Measurements from ENCODE around the gene C1QTNF8. TPM values are rescaled to one million over a fixed set of nuclear protein-coding genes. Genes with fewer than 3 reads are reported as not detected.

Gene C1QTNF8
- total and polyA plus RNA-seq, 2 experiments from 2014 or later: 0.15 TPM; not detected in 1

GRCh38 chr16:1067629-1068028 is 28.4 kb downstream of the C1QTNF8 start:
- no peak for DNase-seq (ENCODE audit: low read depth in 1 of 2, low spot score in 1 of 2)
- H3K4me1 ChIP-seq (ENCODE audit: low read depth): no peaks in the 10 kb centered on the region
- H3K36me3 ChIP-seq: no peaks in the 10 kb centered on the region
- H3K9me3 ChIP-seq (ENCODE audit: low read depth): no peaks in the 10 kb centered on the region
- TF ChIP-seq, protein P1, sequence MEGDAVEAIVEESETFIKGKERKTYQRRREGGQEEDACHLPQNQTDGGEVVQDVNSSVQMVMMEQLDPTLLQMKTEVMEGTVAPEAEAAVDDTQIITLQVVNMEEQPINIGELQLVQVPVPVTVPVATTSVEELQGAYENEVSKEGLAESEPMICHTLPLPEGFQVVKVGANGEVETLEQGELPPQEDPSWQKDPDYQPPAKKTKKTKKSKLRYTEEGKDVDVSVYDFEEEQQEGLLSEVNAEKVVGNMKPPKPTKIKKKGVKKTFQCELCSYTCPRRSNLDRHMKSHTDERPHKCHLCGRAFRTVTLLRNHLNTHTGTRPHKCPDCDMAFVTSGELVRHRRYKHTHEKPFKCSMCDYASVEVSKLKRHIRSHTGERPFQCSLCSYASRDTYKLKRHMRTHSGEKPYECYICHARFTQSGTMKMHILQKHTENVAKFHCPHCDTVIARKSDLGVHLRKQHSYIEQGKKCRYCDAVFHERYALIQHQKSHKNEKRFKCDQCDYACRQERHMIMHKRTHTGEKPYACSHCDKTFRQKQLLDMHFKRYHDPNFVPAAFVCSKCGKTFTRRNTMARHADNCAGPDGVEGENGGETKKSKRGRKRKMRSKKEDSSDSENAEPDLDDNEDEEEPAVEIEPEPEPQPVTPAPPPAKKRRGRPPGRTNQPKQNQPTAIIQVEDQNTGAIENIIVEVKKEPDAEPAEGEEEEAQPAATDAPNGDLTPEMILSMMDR (IDR thresholded peaks at IDR 0.05; ENCODE audit: low read depth, low read length): no peak
- no peak overlapping the region for H3K27ac ChIP-seq
- H3K4me3 ChIP-seq: no peak overlapping the region
- H3K27me3 ChIP-seq: peaks cover 20% of the 10 kb centered on the region

- Histone ChIP-seq H3K4me1 (ENCODE audit: low read depth) (no peaks in the 10 kb centered on the region), H3K4me3 (no peak overlapping the region), H3K36me3 (no peaks in the 10 kb centered on the region), H3K27ac (no peak overlapping the region), H3K9me3 (ENCODE audit: low read depth) (no peaks in the 10 kb centered on the region), H3K27me3 (peaks cover 11% of the 10 kb centered on the region)
- TF ChIP-seq, protein P1 (IDR thresholded peaks at IDR 0.05; ENCODE audit: low read depth, low read length): no peak
- DNase-seq (ENCODE audit: low read depth in 1 of 2, low spot score in 1 of 2): no peak
Measured at GRCh38 chr16:1066584-1067172, 29.4 kb downstream of the C1QTNF8 start.

- no peak overlapping the region for H3K4me3 ChIP-seq
- H3K27me3 ChIP-seq: no peaks in the 10 kb centered on the region
- TF ChIP-seq, protein P1 (IDR thresholded peaks at IDR 0.05; ENCODE audit: low read depth, low read length): no peak
Measured at GRCh38 chr16:1065469-1066128, 30.4 kb downstream of the C1QTNF8 start.

DNA sequence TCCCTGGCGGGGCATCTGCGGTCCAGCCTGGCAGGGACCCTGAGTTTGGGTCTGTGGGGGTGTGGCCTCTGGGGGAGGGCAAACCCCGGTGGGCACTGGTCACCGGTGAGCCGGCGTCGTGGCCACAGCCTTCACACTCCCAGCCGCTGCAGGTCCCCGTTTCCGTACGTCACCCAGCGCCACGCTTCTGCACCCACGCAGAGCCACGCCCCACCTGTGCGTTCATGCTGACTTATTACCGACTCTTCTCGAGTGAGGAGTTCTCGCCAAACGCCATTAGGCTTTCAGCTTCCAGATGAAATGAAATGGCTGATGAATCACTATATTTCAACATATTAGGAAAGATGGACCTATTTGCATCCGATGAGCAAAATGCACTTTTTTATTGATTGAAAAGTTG is 32.3 kb downstream of the C1QTNF8 start:
- no peaks in the 10 kb centered on the region for H3K27me3 ChIP-seq
- H3K27ac ChIP-seq: no peak overlapping the region
- H3K4me1 ChIP-seq (ENCODE audit: low read depth): no peaks in the 10 kb centered on the region
- H3K9me3 ChIP-seq (ENCODE audit: low read depth): no peaks in the 10 kb centered on the region
- H3K4me3 ChIP-seq: no peak overlapping the region
- no peak for DNase-seq (ENCODE audit: low read depth in 1 of 2, low spot score in 1 of 2)
- TF ChIP-seq, protein P1 (IDR thresholded peaks at IDR 0.05; ENCODE audit: low read depth, low read length): no peak
- H3K36me3 ChIP-seq: no peaks in the 10 kb centered on the region

More at GRCh38 chr16:1065469-1066128, 30.4 kb downstream of the C1QTNF8 start:
- DNase-seq (ENCODE audit: low read depth in 1 of 2, low spot score in 1 of 2): no peak
- H3K4me1 ChIP-seq (ENCODE audit: low read depth): no peaks in the 10 kb centered on the region
- H3K9me3 ChIP-seq (ENCODE audit: low read depth): no peaks in the 10 kb centered on the region
- H3K27ac ChIP-seq: no peak overlapping the region
- no peaks in the 10 kb centered on the region for H3K36me3 ChIP-seq

DNA sequence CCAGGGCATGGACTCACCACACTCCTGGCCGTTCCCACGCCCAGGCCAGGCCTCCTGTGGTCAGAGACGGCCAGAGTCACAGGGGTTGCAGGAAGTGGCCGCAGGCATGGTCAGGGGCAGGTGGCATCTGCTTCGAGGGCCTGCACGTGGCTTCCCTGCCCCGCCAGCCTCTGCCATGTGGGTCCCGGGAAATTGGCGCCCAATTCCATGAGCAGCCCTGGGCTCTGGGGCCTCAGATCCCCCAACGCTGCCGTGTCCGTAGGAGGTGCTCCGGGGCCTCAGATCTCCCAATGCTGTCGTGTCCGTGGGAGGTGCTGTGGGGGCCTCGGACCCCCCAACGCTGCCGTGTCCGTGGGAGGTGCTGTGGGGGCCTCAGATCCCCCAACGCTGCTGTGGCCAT is 33.1 kb downstream of the C1QTNF8 start:
- no peaks in the 10 kb centered on the region for H3K4me1 ChIP-seq (ENCODE audit: low read depth)
- no peaks in the 10 kb centered on the region for H3K27me3 ChIP-seq
- no peak overlapping the region for H3K4me3 ChIP-seq
- H3K36me3 ChIP-seq: no peaks in the 10 kb centered on the region
- no peak for DNase-seq (ENCODE audit: low read depth in 1 of 2, low spot score in 1 of 2)
- no peak overlapping the region for H3K27ac ChIP-seq
- TF ChIP-seq, protein P1 (IDR thresholded peaks at IDR 0.05; ENCODE audit: low read depth, low read length): no peak
- H3K9me3 ChIP-seq (ENCODE audit: low read depth): no peaks in the 10 kb centered on the region

Data from cardiac muscle cell (in vitro differentiated cells and primary cell).